Measurements from ENCODE around the gene RNF157. TPM values are rescaled to one million over a fixed set of nuclear protein-coding genes. Genes with fewer than 3 reads are reported as not detected.

RNF157 gene
- total and polyA plus RNA-seq, 9 donors = 1.3 to 4.3 (median 2.5) TPM

DNA sequence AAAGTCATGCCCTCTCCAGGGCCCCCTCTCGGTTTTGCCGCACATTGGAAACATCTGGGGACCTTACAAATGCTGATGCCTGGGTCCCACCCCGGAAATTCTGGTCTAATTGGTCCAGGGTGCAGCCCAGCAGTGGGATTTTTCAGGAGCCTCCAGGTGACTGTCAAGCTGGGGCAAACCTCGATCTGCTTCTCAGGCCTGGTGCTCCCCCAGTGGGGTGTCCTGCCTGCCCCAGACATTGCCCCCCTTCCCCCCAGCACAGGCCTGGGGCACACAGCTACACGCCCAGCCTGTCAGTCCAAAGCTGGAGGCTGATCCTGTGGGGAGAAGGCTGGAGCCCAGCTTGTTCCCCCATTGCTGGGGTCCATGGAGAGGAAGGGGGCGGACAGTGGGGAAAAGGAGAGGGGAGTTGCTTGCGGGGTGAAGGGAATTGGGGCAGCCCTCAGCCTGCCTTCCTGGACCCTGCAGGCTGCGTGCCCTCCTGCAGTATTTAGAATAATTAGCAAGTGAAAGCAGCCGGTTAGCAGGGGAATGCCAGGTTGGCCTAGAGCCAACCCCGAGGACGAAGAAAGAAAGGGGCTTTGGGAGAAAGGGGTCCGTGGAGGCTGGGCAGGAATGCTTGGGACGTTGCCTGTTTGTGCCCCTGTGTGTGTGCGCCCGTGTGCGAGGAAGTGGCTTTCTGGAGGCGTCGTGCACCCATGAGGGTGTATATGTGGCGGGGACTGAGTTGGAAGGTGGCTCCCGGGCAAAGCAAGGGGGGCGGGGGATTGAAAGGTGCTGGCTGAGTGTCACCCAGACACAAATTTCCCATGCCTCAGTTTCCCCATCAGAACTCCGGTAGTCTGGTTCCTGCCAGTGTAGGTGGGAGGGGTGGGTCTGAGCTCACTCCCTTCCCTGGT, 105.1 kb downstream of the RNF157 start:
- Histone ChIP-seq H3K27ac (no peak overlapping the region), H3K4me1 (ENCODE audit: insufficient read depth) (peaks cover under 1% of the 10 kb centered on the region), H3K36me3 (no peaks in the 10 kb centered on the region), H3K4me3 (no peak overlapping the region), H3K27me3 (peaks cover 2% of the 10 kb centered on the region), H3K9me3 (no peaks in the 10 kb centered on the region)
- TF ChIP-seq POLR2A (IDR thresholded peaks at IDR 0.05) = no peak
- no peak for DNase-seq
- intact Hi-C loops (cut with DNase I) = no loop called here
- WGBS, 3 donors = 39 to 48% (median 41%) methylated on average over 22 of the region's 22 CpGs

DNA sequence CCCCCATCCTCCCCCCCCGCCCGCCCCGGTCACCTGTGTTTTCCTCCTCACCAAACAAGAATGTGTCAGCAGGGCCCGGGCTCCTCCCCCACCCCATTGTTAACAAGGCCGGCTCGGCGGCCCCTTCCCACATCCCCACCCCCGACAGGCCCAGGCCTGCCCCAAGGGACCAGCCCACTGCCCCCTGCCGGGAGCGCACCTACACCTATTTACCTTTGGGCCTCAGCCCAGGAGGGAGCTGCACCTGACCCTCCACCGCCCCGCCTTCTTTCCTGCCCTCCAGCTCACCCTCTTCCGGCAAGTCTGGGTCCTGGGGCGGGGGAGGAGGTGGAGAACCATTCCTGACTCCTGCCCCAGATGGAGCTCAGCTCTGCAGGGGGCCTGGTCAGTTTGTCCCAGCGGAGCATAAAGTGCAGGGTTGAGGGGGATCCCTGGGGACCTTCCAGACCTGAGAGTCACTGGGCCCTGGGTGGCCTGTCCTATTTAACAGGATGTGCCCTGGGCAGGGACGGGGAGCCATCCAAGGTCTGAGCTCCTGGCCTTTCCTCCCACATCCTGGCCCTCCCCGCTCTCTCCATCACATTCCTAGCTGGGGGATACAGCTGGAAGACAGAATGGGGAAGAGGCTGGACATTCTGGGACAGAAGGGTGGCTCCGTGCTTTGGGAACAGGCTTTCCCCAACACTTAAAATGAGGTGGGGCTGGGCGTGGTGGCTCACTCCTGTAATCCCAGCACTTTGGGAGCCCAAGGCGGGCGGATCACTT, 107.5 kb downstream of the RNF157 start:
- TF ChIP-seq POLR2A (IDR thresholded peaks at IDR 0.05) (no peak), EP300 (IDR thresholded peaks at IDR 0.05) (no peak)
- TF ChIP-seq, protein P1, sequence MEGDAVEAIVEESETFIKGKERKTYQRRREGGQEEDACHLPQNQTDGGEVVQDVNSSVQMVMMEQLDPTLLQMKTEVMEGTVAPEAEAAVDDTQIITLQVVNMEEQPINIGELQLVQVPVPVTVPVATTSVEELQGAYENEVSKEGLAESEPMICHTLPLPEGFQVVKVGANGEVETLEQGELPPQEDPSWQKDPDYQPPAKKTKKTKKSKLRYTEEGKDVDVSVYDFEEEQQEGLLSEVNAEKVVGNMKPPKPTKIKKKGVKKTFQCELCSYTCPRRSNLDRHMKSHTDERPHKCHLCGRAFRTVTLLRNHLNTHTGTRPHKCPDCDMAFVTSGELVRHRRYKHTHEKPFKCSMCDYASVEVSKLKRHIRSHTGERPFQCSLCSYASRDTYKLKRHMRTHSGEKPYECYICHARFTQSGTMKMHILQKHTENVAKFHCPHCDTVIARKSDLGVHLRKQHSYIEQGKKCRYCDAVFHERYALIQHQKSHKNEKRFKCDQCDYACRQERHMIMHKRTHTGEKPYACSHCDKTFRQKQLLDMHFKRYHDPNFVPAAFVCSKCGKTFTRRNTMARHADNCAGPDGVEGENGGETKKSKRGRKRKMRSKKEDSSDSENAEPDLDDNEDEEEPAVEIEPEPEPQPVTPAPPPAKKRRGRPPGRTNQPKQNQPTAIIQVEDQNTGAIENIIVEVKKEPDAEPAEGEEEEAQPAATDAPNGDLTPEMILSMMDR (IDR thresholded peaks at IDR 0.05) = no peak
- Histone ChIP-seq H3K4me1 (ENCODE audit: insufficient read depth) (no peaks in the 10 kb centered on the region), H3K27ac (no peak overlapping the region), H3K27me3 (peaks cover 2% of the 10 kb centered on the region), H3K9me3 (no peaks in the 10 kb centered on the region), H3K4me3 (no peak overlapping the region), H3K36me3 (no peaks in the 10 kb centered on the region)
- WGBS, 3 donors = 34 to 36% (median 34%) methylated on average over 14 to 21 of the region's 21 CpGs
- intact Hi-C loops (cut with DNase I) = no loop called here
- DNase-seq = no peak

DNA sequence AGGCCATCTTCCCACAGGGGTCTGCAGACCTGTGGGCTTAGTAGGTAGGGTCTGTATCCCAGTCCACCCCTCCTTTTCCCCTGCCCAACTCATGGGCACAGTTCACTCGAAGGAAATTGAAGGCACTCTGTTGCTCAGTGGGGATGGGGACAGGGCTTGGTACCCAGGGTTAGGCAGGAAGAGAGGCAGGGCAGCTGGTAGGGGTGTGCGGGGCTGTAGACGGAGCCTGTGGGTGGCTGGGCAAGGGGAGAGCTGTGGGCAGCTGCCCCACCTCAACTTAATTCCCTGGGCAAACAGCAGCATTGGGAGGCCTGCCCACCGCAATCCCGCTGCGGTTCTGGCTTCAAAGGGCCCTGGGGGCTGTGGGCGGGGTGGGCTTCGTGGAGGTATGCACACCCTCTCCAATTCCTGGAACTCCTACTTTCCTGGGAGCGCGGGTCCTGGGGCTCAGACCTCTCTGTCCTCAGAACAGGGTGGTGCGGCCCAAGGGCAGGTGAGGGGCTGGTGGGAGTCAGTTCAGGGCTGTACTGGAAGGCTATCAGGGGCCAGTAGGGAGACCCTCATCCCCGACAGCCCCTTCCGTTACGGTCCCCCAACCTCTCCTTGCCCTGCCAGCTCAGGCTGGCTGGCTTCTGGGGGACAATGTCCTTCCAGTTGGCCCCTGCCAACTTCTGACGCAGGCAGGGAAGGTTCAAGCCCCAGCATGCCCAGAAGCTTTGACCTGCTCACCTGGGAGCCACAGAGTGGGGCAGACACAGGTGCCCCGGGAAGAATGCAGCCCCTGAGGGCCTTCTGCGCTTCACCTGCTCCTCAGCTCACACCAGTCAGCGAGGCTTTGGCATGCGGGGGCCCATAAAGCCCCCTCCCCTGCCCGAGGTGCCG, 108.4 kb downstream of the RNF157 start:
- intact Hi-C loops (cut with DNase I) = no loop called here
- no peak overlapping the region for H3K4me3 ChIP-seq

DNA sequence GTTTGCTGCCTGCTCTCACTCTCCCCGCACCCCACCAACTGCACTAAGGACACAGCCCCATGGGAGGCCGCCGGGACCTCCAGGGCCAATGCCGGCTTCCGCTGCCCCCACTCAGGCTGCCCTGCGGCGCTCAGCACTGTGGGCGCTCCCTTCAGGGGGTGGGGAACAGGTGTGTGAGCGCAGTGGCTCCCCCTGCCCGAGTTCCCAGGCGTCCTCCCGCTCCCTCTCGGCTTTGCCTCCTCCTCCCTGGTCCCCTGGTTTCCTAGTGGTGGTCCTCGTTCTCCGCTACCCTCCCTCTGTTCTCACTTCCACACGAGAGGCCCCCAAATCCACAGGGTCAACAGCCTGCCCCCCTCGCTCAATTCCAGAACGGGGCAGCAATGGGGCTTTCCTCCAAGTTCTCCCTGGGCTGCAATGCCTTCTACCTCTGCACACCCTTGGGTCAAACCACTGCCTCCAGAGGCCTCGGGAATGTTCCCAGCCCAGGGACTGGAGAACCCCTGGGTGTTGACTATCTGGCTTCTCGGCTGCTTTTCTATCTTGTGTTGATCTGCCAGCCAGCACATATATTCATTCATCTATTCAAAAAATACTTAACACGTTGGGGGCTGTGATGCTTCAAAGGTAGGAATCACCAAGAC, 109.1 kb downstream of the RNF157 start:
- Histone ChIP-seq H3K36me3 (no peaks in the 10 kb centered on the region), H3K4me3 (no peak overlapping the region), H3K4me1 (ENCODE audit: insufficient read depth) (no peaks in the 10 kb centered on the region), H3K27ac (no peak overlapping the region), H3K27me3 (no peaks in the 10 kb centered on the region), H3K9me3 (no peaks in the 10 kb centered on the region)
- 54 to 69% (median 68%) methylated on average over 21 of the region's 21 CpGs for WGBS, 3 donors
- TF ChIP-seq, protein P1 (IDR thresholded peaks at IDR 0.05) = no peak
- TF ChIP-seq POLR2A (IDR thresholded peaks at IDR 0.05) = no peak
- no peak for TF ChIP-seq EP300 (IDR thresholded peaks at IDR 0.05)
- intact Hi-C loops (cut with DNase I) = no loop called here
- DNase-seq = no peak

More for the DNA sequence above, 108.4 kb downstream of the RNF157 start:
- Histone ChIP-seq H3K4me1 (ENCODE audit: insufficient read depth) (no peaks in the 10 kb centered on the region), H3K9me3 (no peaks in the 10 kb centered on the region), H3K27me3 (no peaks in the 10 kb centered on the region), H3K27ac (no peak overlapping the region), H3K36me3 (no peaks in the 10 kb centered on the region)
- 50 to 69% (median 58%) methylated on average over 18 to 21 of the region's 21 CpGs for WGBS, 3 donors
- DNase-seq = no peak
- TF ChIP-seq EP300 (IDR thresholded peaks at IDR 0.05) (no peak), POLR2A (IDR thresholded peaks at IDR 0.05) (no peak)
- TF ChIP-seq, protein P1 (IDR thresholded peaks at IDR 0.05) = no peak

All from ovary (tissue), 9 donors.